Central memory CD8-positive, alpha-beta T cell (primary cell): ENCODE data around the gene ZSCAN2.

Experiments
- ATAC-seq: fragments of 150-1000 bp; cut with Tn5 transposase; replicated peaks from 2 replicates; pipeline ENCODE4 v1.10.0; 2022; ENCODE audit warnings: mild to moderate bottlenecking, moderate FRiP score, moderate number of reproducible peaks; ENCODE audit not compliant: poor library complexity, severe bottlenecking; ENCODE audit errors: extremely low read depth
- DNase-seq, 2 donors: peaks; one replicate each; pipeline ENCODE4 v3.0.0; 2021; ENCODE audit warnings: low spot score in 2 of 2
- H3K27ac Mint-ChIP-seq: one replicate; pipeline ENCODE4 v1.8.0; 2022; ENCODE audit warnings: low read depth, mild to moderate bottlenecking, moderate library complexity, mixed read lengths
- H3K27me3 Mint-ChIP-seq: one replicate; pipeline ENCODE4 v1.8.0; 2022; ENCODE audit warnings: mixed read lengths
- H3K36me3 Mint-ChIP-seq: one replicate; pipeline ENCODE4 v1.8.0; 2022; ENCODE audit warnings: mild to moderate bottlenecking, moderate library complexity, mixed read lengths; ENCODE audit not compliant: insufficient read depth
- H3K4me1 Mint-ChIP-seq: one replicate; pipeline ENCODE4 v1.8.0; 2022; ENCODE audit warnings: mixed read lengths
- H3K4me3 Mint-ChIP-seq: one replicate; pipeline ENCODE4 v1.8.0; 2022; ENCODE audit warnings: mild to moderate bottlenecking, moderate library complexity, mixed read lengths
- H3K9me3 Mint-ChIP-seq: one replicate; pipeline ENCODE4 v1.8.0; 2022; ENCODE audit warnings: mixed read lengths

The ZSCAN2 gene

DNA sequence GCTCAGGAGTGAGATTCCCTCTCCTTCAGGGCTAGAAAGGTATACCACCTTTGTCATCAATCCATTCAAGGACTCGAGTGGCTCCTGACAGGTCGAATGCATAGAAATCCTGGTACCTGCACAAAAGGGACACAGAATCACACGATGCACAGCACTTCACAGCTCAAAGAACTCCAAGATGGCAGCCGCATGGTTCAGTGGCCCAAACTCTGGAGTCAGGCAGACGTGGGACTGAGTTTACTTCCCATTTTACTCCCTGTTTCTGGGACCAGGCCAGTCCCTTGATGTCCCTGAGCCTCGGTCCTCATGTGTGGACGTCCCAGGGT, 52.7 kb downstream of the ZSCAN2 start:
- ATAC-seq, result no peak

GRCh38 chr15:84653910-84654688, 53.3 kb downstream of the ZSCAN2 start, which contains the start of gene WDR73:
Gene WDR73 (minus strand): TSS chr15:84654283. CDS start chr15:84654274, 9 bp downstream.
- peaks cover 45% of the 10 kb centered on the region for H3K4me1 Mint-ChIP-seq
- peak; percentile 93 to 96 for DNase-seq
- H3K36me3 Mint-ChIP-seq, result peaks cover 23% of the 10 kb centered on the region
- no peaks in the 10 kb centered on the region for H3K9me3 Mint-ChIP-seq
- H3K4me3 Mint-ChIP-seq, result peak within 1 kb of the TSS; percentile 90
- H3K27me3 Mint-ChIP-seq, result no peaks in the 10 kb centered on the region
- peak; percentile 79 for ATAC-seq
- H3K27ac Mint-ChIP-seq, result peak within 1 kb of the TSS; percentile 92

More for the DNA sequence above, 52.7 kb downstream of the ZSCAN2 start:
- Mint-ChIP-seq H3K4me1 (peaks cover 43% of the 10 kb centered on the region), H3K9me3 (no peaks in the 10 kb centered on the region), H3K4me3 (peak overlapping the region; percentile 90), H3K36me3 (peaks cover 28% of the 10 kb centered on the region), H3K27me3 (no peaks in the 10 kb centered on the region), H3K27ac (peak overlapping the region; percentile 92)
- no peak for DNase-seq

DNA sequence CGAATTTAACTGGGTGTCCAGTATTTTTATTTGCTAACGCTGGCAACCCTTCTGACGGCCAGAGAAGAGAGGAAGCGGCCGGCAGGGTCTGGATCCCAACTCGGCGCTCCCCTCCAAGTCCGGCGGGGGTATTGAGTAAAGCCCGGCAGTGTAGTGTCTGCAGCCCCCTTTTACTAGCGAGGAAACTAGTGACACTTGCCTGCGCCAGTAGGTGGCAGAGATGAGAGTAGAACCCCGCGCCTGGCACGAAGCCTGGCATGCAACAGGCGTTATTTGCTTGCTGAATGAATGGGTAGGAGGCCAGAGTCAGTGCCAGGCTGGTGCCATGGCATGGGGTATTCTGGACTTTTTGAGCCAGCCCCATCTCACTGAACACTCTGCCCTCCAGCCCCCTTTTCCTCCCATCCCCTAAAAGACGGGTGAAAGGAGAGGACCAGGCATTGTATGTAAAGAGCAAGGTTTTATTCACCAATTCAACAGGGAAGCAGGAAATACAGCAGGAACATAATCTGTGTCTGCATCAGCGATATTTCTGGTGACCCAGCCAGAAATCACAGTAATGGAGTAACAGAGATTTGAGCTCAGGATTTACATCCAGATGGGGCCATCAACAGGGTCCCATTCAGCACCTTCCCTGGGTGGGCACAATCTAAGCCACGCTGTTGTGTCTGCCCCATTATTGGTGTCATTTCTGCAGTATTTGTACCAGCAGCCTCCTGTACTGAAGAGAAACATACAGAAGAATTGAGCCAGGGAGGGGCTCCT, 54.1 kb downstream of the ZSCAN2 start:
- H3K4me1 Mint-ChIP-seq, result peaks cover 51% of the 10 kb centered on the region

DNA sequence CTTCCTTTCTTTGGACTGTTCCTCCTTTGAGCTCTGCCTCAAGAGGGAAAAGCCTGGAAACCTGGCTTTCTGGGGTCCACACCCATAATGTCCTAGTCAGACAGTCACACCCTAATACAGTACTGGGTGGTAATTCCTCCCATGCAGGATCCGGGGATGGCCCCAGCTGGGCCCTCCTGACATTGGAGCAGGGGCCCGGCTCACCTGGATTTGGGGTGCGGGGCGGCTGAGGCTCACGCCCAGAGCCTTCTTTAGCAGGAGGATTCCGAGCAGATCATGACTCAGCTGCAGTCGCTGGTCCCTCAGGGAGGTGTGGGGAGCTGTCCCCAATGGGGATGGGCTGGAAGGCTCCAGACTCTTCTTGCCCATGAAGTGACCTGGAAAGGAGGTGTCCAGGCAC, 56.2 kb downstream of the ZSCAN2 start:
- H3K4me3 Mint-ChIP-seq, result peak overlapping the region; percentile 70
- H3K9me3 Mint-ChIP-seq, result no peaks in the 10 kb centered on the region
- peaks cover 47% of the 10 kb centered on the region for H3K4me1 Mint-ChIP-seq
- DNase-seq, result no peak
- peaks cover 10% of the 10 kb centered on the region for H3K36me3 Mint-ChIP-seq
- ATAC-seq, result no peak
- H3K27me3 Mint-ChIP-seq, result no peaks in the 10 kb centered on the region
- H3K27ac Mint-ChIP-seq, result no peak overlapping the region

More for the DNA sequence above, 54.1 kb downstream of the ZSCAN2 start:
- H3K9me3 Mint-ChIP-seq, result no peaks in the 10 kb centered on the region
- no peaks in the 10 kb centered on the region for H3K27me3 Mint-ChIP-seq
- ATAC-seq, result peak; percentile 53
- H3K4me3 Mint-ChIP-seq, result peak overlapping the region; percentile 90
- H3K27ac Mint-ChIP-seq, result peak overlapping the region; percentile 92
- DNase-seq, result peak; percentile 48 to 59
- H3K36me3 Mint-ChIP-seq, result peaks cover 22% of the 10 kb centered on the region

DNA sequence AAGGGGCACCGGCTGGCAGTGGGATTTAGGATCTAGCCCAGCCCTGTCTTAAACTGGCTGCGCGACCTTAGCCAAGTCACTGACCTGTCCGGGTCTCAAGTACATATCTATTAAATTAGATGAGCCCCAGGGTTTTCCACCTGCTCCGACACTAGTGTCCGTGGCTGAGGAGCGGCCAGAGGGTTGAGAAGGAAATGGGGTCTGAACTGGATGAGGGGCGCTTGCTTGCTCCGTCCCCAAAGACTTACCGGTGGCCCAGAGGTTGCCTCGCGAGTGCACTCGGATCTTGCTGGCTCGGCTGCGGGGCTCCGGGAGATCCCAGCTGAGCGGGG, 56.9 kb downstream of the ZSCAN2 start:
- no peaks in the 10 kb centered on the region for H3K9me3 Mint-ChIP-seq
- no peaks in the 10 kb centered on the region for H3K27me3 Mint-ChIP-seq
- H3K4me1 Mint-ChIP-seq, result peaks cover 47% of the 10 kb centered on the region
- peak overlapping the region; percentile 70 for H3K4me3 Mint-ChIP-seq
- no peak overlapping the region for H3K27ac Mint-ChIP-seq
- ATAC-seq (no peak), DNase-seq (no peak)
- H3K36me3 Mint-ChIP-seq, result peaks cover 10% of the 10 kb centered on the region

- Mint-ChIP-seq H3K9me3 (no peaks in the 10 kb centered on the region), H3K4me3 (peak within 1 kb of the TSS; percentile 70), H3K27ac (peak within 1 kb of the TSS; percentile 62), H3K27me3 (no peaks in the 10 kb centered on the region), H3K36me3 (peaks cover 10% of the 10 kb centered on the region), H3K4me1 (peaks cover 47% of the 10 kb centered on the region)
- ATAC-seq (peak; percentile 66), DNase-seq (peak; percentile 69 to 78)
These were observed 57.4 kb downstream of the ZSCAN2 start, which contains the start of gene NMB for GRCh38 chr15:84658080-84658787. Gene NMB (minus strand): TSS chr15:84658199. CDS start chr15:84658152, 47 bp downstream.

DNA sequence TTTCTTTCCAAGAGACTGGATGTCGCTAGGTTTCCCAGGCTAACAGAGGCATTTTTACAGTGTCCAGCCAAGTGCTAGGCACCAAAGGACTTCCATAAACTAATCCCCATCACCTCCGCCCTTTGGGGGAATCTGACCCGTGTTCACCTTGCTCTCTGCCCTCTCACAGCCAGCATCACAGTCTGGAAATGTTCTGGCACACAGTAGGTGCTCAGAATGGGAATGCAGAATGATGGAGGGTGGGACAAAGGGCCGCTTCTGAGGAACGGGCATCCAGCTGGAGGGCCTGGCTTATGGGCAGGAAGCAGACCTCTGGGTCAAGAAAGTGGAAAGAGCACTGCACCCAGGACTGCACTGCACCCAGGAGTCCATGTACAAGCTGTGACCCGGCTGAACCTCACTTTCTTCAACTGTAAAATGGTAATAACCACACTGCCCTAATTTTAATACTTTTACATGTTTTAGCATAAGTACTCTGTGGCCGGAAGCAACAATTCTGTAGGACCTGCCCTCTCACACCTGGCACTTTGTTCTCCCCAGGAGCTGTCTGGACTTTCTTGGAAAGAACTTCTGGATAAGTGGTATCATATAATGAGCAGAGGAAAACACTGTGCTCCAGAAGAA, 58.1 kb downstream of the ZSCAN2 start:
- peak overlapping the region; percentile 70 for H3K4me3 Mint-ChIP-seq
- peaks cover 40% of the 10 kb centered on the region for H3K4me1 Mint-ChIP-seq
- H3K36me3 Mint-ChIP-seq, result peaks cover 10% of the 10 kb centered on the region
- no peaks in the 10 kb centered on the region for H3K27me3 Mint-ChIP-seq
- no peaks in the 10 kb centered on the region for H3K9me3 Mint-ChIP-seq
- DNase-seq (no peak), ATAC-seq (no peak)
- peak overlapping the region; percentile 62 for H3K27ac Mint-ChIP-seq

DNA sequence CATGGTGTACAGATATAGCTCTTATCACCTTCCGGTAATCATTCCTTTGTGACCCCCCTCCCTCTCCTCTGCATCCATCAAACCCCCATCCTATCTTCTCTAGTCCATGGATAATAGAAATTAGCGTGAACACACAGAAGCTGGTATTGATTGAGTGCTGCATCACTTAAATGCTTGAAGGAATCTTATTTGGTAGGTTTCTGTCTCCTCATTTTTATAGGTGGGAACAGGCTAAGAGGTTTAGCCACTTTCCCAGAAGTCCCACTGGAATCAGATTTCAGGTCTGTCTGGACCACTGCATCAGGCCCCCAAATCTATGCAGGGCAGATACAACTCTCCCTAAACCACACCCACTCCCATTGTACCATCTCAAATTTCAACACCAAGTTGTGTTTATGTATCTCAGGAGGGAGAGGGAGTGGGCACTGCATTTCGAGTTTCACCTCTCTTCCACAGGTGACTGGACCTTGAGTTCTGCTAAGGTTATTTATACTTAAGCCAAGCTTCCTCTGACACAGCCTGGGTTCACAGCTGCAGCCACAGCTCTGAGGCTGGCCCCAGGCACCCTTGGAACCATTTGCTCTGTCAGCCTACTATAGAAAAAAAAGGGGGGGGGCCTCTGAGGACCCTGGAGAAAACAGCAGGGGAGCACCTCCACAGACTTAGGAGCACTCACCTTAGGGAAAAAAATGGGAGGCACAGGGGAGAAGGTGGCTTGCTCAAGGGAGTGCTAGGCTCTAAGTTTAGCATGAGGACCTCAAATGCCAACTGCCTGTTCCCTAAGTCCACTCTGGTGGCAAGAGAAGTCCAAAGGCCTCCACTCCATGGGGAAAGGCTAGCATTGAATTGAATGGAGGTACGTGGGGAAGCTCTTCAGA, 59.3 kb downstream of the ZSCAN2 start:
- no peak overlapping the region for H3K4me3 Mint-ChIP-seq

GRCh38 chr15:84661001-84661400, 60.2 kb downstream of the ZSCAN2 start:
- ATAC-seq (no peak), DNase-seq (no peak)
- peak overlapping the region; percentile 44 for H3K27ac Mint-ChIP-seq
- no peaks in the 10 kb centered on the region for H3K27me3 Mint-ChIP-seq
- H3K36me3 Mint-ChIP-seq, result peaks cover 11% of the 10 kb centered on the region
- no peak overlapping the region for H3K4me3 Mint-ChIP-seq
- peaks cover 22% of the 10 kb centered on the region for H3K4me1 Mint-ChIP-seq
- no peaks in the 10 kb centered on the region for H3K9me3 Mint-ChIP-seq

More for the DNA sequence above, 59.3 kb downstream of the ZSCAN2 start:
- H3K36me3 Mint-ChIP-seq, result peaks cover 9% of the 10 kb centered on the region
- no peaks in the 10 kb centered on the region for H3K27me3 Mint-ChIP-seq
- H3K27ac Mint-ChIP-seq, result no peak overlapping the region
- ATAC-seq (no peak), DNase-seq (no peak)
- peaks cover 30% of the 10 kb centered on the region for H3K4me1 Mint-ChIP-seq
- no peaks in the 10 kb centered on the region for H3K9me3 Mint-ChIP-seq

DNA sequence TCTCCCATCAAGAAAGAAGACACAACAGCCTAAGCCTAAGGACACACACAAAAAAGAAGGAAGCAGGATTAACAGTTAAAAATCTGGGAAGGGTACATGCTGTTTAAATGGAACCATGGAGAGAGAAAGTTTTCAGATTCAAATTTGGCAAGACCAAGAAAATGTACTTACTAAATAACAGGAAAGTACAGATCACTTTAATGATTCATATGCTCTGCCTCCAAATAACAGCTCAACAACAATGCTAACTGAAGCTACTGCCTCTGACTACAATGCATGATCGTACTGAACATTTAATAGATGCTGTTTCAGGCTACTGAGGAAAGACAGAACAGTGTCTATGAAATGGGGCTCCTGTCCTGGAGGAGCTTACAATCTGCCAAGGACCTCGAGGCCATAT, 65.6 kb downstream of the ZSCAN2 start:
- H3K4me1 Mint-ChIP-seq, result peaks cover 6% of the 10 kb centered on the region
- H3K27ac Mint-ChIP-seq, result peak overlapping the region; percentile 30
- H3K9me3 Mint-ChIP-seq, result no peaks in the 10 kb centered on the region
- ATAC-seq (no peak), DNase-seq (no peak)
- no peak overlapping the region for H3K4me3 Mint-ChIP-seq
- H3K36me3 Mint-ChIP-seq, result peaks cover 28% of the 10 kb centered on the region
- no peaks in the 10 kb centered on the region for H3K27me3 Mint-ChIP-seq

DNA sequence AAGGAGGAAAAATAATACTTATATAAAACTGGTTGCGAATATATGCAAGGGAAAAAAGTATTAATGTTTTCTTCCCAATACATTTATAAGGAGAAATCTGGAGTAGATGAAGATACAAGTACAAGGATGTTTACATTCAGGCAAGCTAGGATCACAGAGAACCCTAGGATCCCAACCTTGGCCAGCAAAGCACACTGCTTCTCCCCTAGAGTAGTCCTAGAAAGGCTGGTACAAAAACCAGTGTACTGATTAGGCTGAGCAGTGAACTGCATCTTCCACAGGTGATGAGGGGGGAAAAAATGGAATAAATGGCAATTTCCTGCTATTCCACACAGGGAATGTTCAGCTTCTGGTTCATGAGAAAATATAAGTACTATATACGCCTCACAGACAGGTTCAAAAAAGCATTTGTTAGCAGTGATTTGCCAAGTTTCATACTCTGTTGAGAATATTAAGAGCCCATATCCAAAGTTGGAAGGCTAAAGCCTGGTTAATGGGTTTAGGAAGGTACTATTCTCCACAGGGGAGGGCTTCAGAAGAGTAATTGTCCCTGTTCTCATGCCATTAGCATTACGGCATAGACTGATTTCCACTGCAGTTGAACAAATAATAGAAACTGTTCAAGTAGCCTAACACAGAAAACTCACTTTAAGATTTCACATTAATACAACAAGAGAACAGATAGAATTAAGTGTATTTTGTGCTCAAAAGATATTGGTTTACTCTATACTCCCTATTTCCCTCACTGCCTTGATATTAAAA, 67.6 kb downstream of the ZSCAN2 start:
- Mint-ChIP-seq H3K27ac (peak overlapping the region; percentile 16), H3K27me3 (no peaks in the 10 kb centered on the region), H3K4me3 (no peak overlapping the region), H3K4me1 (peaks cover 11% of the 10 kb centered on the region), H3K36me3 (peaks cover 33% of the 10 kb centered on the region), H3K9me3 (no peaks in the 10 kb centered on the region)
- no peak for DNase-seq
- ATAC-seq, result no peak
